GM12872 (cell line): Measurements from ENCODE around the gene HHAT.

Experiments used
- CTCF ChIP-seq: IDR thresholded peaks from 3 replicates; pipeline ENCODE4 v1.5.1; 2011; ENCODE audit warnings: low read depth, mild to moderate bottlenecking, low read length, moderate library complexity; ENCODE audit not compliant: insufficient read depth

HHAT gene

GRCh38 chr1:210633636-210634035 lies 304.9 kb downstream of the HHAT start:
- no peak for TF ChIP-seq CTCF

DNA sequence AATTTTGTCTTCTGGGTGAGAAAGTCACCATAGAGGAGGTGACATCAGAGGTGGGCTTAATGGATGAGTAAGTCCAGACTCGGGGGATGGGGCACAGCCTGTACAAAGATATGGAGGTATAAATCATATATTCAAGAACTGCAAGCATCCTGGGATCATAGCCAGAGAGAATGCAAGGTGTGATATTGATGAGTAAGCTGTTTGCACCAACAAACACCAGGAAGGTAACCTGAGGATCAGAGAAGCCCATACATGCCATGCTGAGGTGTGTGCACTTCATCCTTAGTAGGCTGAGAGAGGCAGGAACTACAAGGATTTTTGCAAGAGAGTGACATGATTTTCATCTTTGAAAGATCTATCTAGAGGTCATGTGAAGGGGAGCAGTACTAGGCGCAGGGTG lies 306.4 kb downstream of the HHAT start:
- TF ChIP-seq CTCF, result no peak

GRCh38 chr1:210641582-210641981 lies 312.9 kb downstream of the HHAT start:
- TF ChIP-seq CTCF, result no peak

DNA sequence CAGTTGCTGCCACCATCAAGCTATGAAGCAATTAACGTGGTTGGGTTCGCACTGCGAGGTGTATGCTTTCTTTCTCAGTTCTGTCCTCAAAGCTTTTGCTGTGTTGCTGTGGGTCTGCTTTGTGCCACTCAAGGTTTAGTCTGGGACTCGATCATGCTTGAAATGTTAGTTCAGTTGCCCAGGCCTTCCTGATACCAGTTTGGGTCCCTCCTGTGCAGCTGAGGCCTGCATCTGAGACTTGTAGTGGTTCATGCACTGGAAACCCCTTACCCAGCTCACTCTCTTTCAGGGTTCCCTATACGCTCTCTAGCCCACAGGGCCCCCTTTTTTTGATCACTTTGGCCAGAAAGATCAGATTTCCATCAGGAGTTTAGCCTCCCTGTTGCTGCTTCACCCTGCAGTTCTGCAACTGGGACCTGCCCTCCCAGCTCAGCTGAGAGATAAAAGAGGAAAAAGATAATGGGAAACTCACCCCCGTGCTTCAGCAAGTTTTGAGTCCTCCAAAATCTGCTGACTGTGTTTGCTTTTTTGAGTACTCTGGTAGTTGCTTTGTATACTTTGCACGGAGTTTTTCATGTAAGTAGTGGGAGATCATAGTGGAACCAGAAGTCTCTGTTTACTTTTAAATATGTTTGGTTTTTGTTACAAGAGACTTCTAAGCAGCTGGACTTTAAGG lies 317.0 kb downstream of the HHAT start:
- TF ChIP-seq CTCF, result no peak

GRCh38 chr1:210646258-210646616 lies 317.5 kb downstream of the HHAT start:
- no peak for TF ChIP-seq CTCF

- TF ChIP-seq CTCF, result no peak
Measured at GRCh38 chr1:210647406-210648333, 319.0 kb downstream of the HHAT start.

DNA sequence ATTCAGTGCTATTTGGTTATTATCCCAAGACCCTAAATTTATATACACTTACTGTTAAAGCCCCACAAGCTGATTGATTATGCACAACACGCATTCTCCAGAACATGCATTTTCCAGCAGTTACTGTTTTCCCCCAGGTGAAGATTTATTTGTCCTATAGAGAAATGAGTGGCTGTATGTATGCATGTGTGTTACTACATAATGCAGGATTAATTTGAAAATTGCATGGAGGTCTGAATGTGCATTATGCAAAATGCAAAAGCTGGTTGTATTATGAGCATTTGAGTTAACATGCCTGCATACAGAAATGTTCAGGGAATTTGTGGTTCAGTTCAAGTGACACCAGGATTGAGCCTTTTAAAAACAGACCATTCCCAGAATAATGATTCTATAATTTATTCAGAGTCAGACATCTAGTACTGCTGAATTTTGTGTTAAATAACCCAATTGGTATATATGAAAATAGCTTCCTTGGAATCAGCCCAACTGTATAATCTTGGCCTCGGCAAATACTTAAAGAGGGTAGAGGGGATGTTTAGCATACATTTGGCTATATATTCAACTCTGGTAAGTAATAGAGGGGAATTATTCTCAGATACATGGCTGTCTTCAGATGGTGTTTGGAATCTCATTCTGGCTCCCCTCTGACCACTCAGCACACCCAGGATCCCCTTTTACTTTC lies 320.0 kb downstream of the HHAT start:
- no peak for TF ChIP-seq CTCF
